IgD-negative memory B cell (primary cell): ENCODE results near the gene ACVR1B. TPM values are rescaled to one million over a fixed set of nuclear protein-coding genes. Genes with fewer than 3 reads are reported as not detected.

Experiments
- H3K27ac Mint-ChIP-seq, 3 donors: one replicate each; pipeline ENCODE4 v1.8.0; 2020 to 2022; ENCODE audit warnings: mild to moderate bottlenecking in 3 of 3, mixed read lengths in 3 of 3, moderate library complexity in 1 of 3
- H3K27me3 Mint-ChIP-seq: one replicate; pipeline ENCODE4 v1.8.0; 2021; ENCODE audit warnings: mixed read lengths
- H3K36me3 Mint-ChIP-seq: one replicate; pipeline ENCODE4 v1.8.0; 2020; ENCODE audit warnings: mild to moderate bottlenecking, mixed read lengths
- H3K4me1 Mint-ChIP-seq, 3 donors: one replicate each; pipeline ENCODE4 v1.8.0; 2020 to 2022; ENCODE audit warnings: mixed read lengths in 3 of 3, mild to moderate bottlenecking in 1 of 3
- H3K4me3 Mint-ChIP-seq, 4 donors: one replicate each; pipeline ENCODE4 v1.8.0; 2020 to 2022; ENCODE audit warnings: mild to moderate bottlenecking in 4 of 4, mixed read lengths in 4 of 4, moderate library complexity in 3 of 4
- H3K9me3 Mint-ChIP-seq, 3 donors: one replicate each; pipeline ENCODE4 v1.8.0; 2020 to 2021; ENCODE audit warnings: mixed read lengths in 3 of 3, mild to moderate bottlenecking in 1 of 3
- polyA plus RNA-seq: library from polyadenylated mRNA; unstranded; fragments of 300-500 nt; fragmentation: Illumina TruSeq; gene quantifications from one replicate; pipeline ENCODE4 v1.2.3, GENCODE V29; 2021

The ACVR1B gene
- polyA plus RNA-seq, 1 donor from 2014 or later: 0.90 TPM

GRCh38 chr12:52035926-52036325 lies 84.4 kb downstream of the ACVR1B start:
- Mint-ChIP-seq H3K27me3 (no peaks in the 10 kb centered on the region), H3K36me3 (no peaks in the 10 kb centered on the region), H3K4me1 (peaks cover 18 to 24% (median 19%) of the 10 kb centered on the region in 3 donors), H3K9me3 (no peaks in the 10 kb centered on the region), H3K27ac (peak overlapping the region; percentile 10 to 92 (median 59)), H3K4me3 (peak overlapping the region in 2 of 4 donors; percentile 31 to 80)

DNA sequence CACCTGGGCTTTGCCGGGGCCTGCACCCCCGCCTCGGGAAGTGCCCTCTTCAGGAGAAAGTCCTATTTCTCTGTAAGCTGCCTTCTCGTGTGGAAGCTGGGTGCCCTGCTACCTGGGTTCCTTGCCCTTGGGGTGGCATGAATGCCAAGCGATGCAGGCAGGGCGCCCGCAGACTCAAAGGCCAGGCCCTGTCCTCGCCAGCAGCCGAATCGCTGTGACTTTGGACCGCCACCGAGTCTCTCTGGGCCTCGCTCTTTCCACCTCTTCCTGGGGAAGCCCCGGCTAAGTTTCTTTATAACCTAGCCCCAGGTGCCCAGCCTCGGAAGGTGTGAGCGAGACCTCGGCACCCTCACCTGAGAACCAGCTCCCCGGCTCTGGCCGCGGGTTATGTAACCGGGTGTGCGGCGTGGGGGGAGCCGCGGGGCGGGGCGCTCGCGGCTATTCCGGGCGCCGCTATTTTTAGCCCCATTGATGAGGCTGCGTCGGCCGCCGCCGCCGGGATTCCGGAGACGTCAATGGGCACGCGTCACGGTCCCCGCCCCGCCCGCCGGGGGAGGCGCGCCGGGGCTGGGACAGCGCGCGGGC lies 85.2 kb downstream of the ACVR1B start:
- peak overlapping the region; percentile 59 to 92 (median 63) for H3K27ac Mint-ChIP-seq
- no peaks in the 10 kb centered on the region for H3K36me3 Mint-ChIP-seq
- H3K27me3 Mint-ChIP-seq: no peaks in the 10 kb centered on the region
- H3K4me3 Mint-ChIP-seq: peak overlapping the region; percentile 65 to 87 (median 80)
- no peaks in the 10 kb centered on the region for H3K9me3 Mint-ChIP-seq
- peaks cover 19 to 26% (median 22%) of the 10 kb centered on the region in 3 donors for H3K4me1 Mint-ChIP-seq

DNA sequence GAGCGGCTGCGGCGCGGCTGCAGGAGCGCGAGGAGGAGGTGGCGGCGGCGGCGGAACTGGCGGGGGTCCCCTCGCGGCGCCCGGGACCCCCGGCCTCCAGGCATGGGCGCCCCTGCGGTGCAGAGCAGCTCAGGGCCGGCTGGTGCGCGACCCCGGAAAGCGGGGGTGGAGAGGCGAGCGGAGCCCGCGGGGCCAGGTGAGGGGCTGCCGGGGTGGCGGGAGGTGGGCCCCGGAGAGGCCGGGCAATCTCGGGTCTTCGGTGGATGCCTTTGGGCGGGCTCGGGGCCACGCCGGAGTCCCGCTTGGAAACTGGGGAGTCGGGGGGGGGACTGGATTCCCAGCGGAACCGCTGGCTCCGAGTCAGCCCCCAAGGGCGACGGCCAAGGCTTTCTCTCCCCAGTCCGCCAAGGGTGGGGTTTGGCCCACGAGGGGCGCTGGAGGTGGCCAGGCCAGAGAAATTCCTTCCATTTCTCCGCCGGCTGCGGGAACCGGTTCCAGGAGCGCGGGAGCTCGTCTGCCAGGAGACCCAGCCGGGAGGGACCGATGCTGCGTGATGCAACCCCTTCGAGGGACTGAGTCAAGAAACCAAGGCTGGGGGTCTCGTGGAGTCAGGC lies 85.9 kb downstream of the ACVR1B start:
- Mint-ChIP-seq H3K27me3 (no peaks in the 10 kb centered on the region), H3K4me1 (peaks cover 25 to 29% (median 28%) of the 10 kb centered on the region in 3 donors), H3K9me3 (no peaks in the 10 kb centered on the region), H3K27ac (peak overlapping the region in 1 of 3 donors; percentile 83), H3K4me3 (peak overlapping the region; percentile 44 to 84 (median 78)), H3K36me3 (no peaks in the 10 kb centered on the region)

GRCh38 chr12:52038447-52038846 lies 86.9 kb downstream of the ACVR1B start:
- no peaks in the 10 kb centered on the region for H3K36me3 Mint-ChIP-seq
- peaks cover 20 to 25% (median 23%) of the 10 kb centered on the region in 3 donors for H3K4me1 Mint-ChIP-seq
- peak overlapping the region; percentile 66 to 84 (median 72) for H3K4me3 Mint-ChIP-seq
- H3K9me3 Mint-ChIP-seq: no peaks in the 10 kb centered on the region
- H3K27ac Mint-ChIP-seq: peak overlapping the region; percentile 53 to 83 (median 60)
- H3K27me3 Mint-ChIP-seq: no peaks in the 10 kb centered on the region

DNA sequence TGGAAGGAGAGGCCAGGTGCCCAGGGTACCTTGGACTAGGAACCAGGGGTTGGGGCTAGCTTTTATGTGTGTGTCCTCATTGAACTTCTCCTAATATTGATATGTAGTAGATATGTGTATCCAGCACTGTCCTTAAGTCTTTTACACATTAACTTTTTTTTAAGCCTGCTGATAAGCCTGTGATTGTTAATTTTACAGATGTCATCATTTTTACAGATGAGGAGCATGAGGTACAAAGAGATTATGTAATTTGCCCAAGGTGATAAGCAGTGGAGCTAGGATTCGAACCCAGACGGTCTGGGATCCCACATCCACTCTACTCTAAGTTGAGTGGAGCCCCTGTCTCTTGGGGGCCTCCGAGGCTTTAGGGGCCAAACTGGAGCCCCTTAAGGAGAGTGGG lies 89.5 kb downstream of the ACVR1B start:
- H3K27me3 Mint-ChIP-seq: no peaks in the 10 kb centered on the region
- H3K4me1 Mint-ChIP-seq: peaks cover 13 to 24% (median 19%) of the 10 kb centered on the region in 3 donors
- H3K4me3 Mint-ChIP-seq: peak overlapping the region in 1 of 4 donors; percentile 41
- H3K9me3 Mint-ChIP-seq: no peaks in the 10 kb centered on the region
- H3K27ac Mint-ChIP-seq: peak overlapping the region in 1 of 3 donors; percentile 83
- H3K36me3 Mint-ChIP-seq: peaks cover 2% of the 10 kb centered on the region

DNA sequence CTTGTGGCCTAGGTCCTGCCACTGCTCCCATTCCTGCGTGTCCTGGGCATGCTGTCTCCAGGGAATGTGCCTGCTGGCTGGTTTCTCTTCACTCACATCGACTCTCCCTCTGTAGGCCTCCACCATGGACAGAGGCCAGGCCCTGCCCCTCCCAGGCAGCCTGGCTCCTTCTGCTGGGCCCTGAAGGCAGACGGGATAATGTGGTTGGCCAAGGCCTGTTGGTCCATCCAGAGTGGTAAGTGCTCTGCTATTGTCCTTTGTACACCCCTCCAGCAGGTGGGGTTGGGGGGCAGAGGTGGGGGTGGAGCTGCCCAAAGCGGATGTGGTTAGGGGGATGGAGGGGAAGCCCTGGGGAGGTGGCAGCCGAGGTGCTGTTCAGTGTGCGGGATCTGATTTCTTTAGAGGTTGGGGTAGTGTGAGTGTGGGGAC lies 90.2 kb downstream of the ACVR1B start:
- H3K4me3 Mint-ChIP-seq: peak overlapping the region in 3 of 4 donors; percentile 62 to 69 (median 68)
- H3K27me3 Mint-ChIP-seq: no peaks in the 10 kb centered on the region
- H3K36me3 Mint-ChIP-seq: peaks cover 2% of the 10 kb centered on the region
- H3K4me1 Mint-ChIP-seq: peaks cover 11 to 24% (median 17%) of the 10 kb centered on the region in 3 donors
- no peaks in the 10 kb centered on the region for H3K9me3 Mint-ChIP-seq
- H3K27ac Mint-ChIP-seq: peak overlapping the region in 2 of 3 donors; percentile 27 to 83

DNA sequence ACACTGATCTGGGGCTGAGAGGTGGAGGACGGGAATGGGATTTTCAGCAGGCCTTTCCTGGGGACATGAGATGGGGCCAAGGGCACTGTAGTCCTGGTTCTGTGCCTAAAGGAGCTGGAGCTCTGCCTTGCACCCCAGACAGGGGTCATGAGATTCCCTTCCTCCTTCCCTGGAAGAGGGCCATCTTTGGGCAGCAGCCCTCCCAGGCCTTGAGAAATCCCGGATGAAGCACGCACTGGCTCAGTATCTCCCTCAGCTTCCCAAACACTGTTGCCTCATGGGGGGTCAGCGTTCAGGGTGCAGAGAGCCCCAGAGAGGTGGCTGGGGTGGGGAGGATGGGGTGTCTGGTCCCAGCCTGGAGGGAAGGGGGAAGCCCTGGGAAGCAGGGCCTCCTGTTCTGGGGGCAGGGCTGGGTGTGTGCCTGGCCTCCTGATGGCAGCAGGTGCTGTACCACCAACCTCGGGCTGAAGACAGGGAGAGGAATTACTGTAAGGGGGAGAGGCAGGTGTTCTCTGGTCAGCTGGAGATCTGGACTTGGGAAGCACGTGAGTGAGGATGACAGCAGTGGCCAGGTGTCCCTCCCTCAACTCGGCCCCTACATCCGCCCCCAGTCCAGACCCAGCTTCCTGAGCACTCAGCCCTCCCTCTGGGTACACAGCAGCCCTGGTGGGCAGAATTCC lies 91.3 kb downstream of the ACVR1B start:
- Mint-ChIP-seq H3K27ac (peak overlapping the region in 1 of 3 donors; percentile 83), H3K4me3 (no peak overlapping the region), H3K36me3 (peaks cover 2% of the 10 kb centered on the region), H3K4me1 (peaks cover 11 to 24% (median 15%) of the 10 kb centered on the region in 3 donors), H3K27me3 (no peaks in the 10 kb centered on the region), H3K9me3 (no peaks in the 10 kb centered on the region)

- no peaks in the 10 kb centered on the region for H3K9me3 Mint-ChIP-seq
- H3K4me3 Mint-ChIP-seq: no peak overlapping the region
- no peaks in the 10 kb centered on the region for H3K27me3 Mint-ChIP-seq
- H3K36me3 Mint-ChIP-seq: peaks cover 2% of the 10 kb centered on the region
- peaks cover 11 to 19% (median 12%) of the 10 kb centered on the region in 3 donors for H3K4me1 Mint-ChIP-seq
- peak overlapping the region in 1 of 3 donors; percentile 56 for H3K27ac Mint-ChIP-seq
Measured at GRCh38 chr12:52043386-52044212, 92.1 kb downstream of the ACVR1B start.

DNA sequence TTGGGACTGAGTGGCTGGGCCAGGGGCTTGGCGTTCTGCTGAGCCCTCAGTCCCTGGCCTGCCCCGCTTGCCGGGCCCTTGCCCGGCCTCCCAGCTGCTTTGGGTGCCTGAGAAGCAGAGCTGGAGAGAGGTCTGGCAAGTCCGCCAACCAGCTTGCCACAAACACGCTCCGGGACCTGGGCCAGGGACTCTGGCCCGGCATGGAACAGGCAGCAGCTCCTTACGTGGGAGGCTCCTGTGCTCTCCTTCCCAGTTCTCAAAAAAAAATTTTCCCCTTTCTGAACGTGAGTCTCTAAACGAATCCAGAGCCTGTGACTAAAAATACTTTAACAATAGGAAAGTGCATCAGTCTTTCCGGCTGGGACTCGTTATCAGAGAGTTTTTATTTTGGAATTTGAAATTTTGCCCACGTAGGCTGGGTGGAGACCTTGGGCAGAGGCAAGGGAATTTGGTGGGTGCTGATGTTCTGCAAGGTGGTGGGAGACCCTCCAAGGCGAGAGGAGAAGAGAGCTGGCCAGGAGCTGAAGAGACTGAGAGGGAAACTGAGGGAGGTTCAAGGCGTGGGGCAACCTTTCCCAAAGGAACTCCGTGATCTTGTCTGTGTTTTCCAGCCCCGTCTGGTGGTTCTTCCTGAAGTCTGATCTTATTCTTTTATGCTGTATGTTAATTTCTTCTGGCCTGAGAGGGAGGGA lies 92.9 kb downstream of the ACVR1B start:
- no peak overlapping the region for H3K4me3 Mint-ChIP-seq
- peaks cover 2% of the 10 kb centered on the region for H3K36me3 Mint-ChIP-seq
- H3K27me3 Mint-ChIP-seq: no peaks in the 10 kb centered on the region
- H3K4me1 Mint-ChIP-seq: peaks cover 12 to 23% (median 14%) of the 10 kb centered on the region in 3 donors
- H3K27ac Mint-ChIP-seq: peak overlapping the region in 1 of 3 donors; percentile 43
- H3K9me3 Mint-ChIP-seq: no peaks in the 10 kb centered on the region

DNA sequence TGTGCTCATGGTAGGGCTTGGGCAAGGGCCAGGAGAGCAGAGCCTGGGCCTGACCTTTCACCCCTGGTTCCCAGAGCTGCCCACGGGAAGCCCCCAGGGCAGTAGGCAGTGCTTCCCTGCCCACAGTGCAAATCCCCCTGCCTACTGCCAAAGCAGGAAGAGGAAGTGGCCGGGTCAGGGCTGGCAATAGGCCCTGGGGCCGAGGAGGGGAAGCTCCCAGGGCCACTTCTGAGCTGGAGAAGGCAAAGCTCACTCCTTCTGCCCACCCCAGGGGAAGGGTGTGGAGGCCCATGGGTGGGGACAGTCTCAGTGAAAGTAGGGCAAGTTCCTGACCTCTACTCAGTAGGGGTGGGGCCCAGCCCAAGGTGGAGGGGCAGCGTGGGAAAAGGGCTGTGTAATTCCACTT lies 94.3 kb downstream of the ACVR1B start:
- no peaks in the 10 kb centered on the region for H3K27me3 Mint-ChIP-seq
- peak overlapping the region in 1 of 3 donors; percentile 65 for H3K27ac Mint-ChIP-seq
- peaks cover 19 to 32% (median 20%) of the 10 kb centered on the region in 3 donors for H3K4me1 Mint-ChIP-seq
- peaks cover 2% of the 10 kb centered on the region for H3K36me3 Mint-ChIP-seq
- H3K4me3 Mint-ChIP-seq: peak overlapping the region in 1 of 4 donors; percentile 51
- H3K9me3 Mint-ChIP-seq: no peaks in the 10 kb centered on the region

Other genes with a start within 250 kb of the ACVR1B start
- gene FIGNL2, start 103.0 kb upstream of the ACVR1B start, polyA plus RNA-seq: not detected
- not detected for gene ANKRD33, start 63.6 kb upstream of the ACVR1B start, polyA plus RNA-seq
- gene ACVRL1, start 44.2 kb upstream of the ACVR1B start, polyA plus RNA-seq: not detected
- 6.4 TPM for gene TAMALIN, start 55.2 kb downstream of the ACVR1B start, polyA plus RNA-seq
- 9.3 TPM for gene NR4A1, start 99.7 kb downstream of the ACVR1B start, polyA plus RNA-seq
- gene ATG101, start 118.3 kb downstream of the ACVR1B start, polyA plus RNA-seq: 25.4 TPM
- gene SMIM41, start 128.0 kb downstream of the ACVR1B start, polyA plus RNA-seq: not detected
- gene KRT80, start 240.3 kb downstream of the ACVR1B start, polyA plus RNA-seq: not detected